IMR-90 (cell line): ENCODE measurements around the gene TANGO2. TPM values are rescaled to one million over a fixed set of nuclear protein-coding genes. Genes with fewer than 3 reads are reported as not detected.

Experiments
- ATAC-seq: fragments of 200-7000 bp; cut with Tn5 transposase; 2 replicates; pipeline ENCODE4 v1.9.1; 2020; ENCODE audit warnings: low read depth, mild to moderate bottlenecking, moderate library complexity
- BruUV-seq: library from RNA; stranded (reverse); fragments of 400-500 nt; replicated peaks from 2 replicates; lab custom pipeline; 2021; lab: Mats Ljungman, UMichigan
- CTCF ChIA-PET: fragments of 300-600 bp; formaldehyde crosslinking; extraction: SDS; loops from one replicate; lab custom pipeline; 2021; ENCODE audit warnings: antibody characterized with exemption; lab: Yijun Ruan, JAX
- POLR2A ChIA-PET: fragments of 300-600 bp; sonication (Branson Sonifier 250); formaldehyde crosslinking; loops from one replicate; lab custom pipeline; 2022; ENCODE audit warnings: antibody characterized with exemption; ENCODE audit not compliant: unreplicated experiment; lab: Charles Lee
- DNase-seq: peaks from one replicate; pipeline ENCODE4 v3.0.0; 2013
- H2AFZ ChIP-seq: replicated peaks from 2 replicates; pipeline ENCODE3; 2013; ENCODE audit warnings: low read length, mild to moderate bottlenecking; ENCODE audit not compliant: poor library complexity
- H2AK5ac ChIP-seq: 2 replicates; pipeline ENCODE4 v1.6.1; 2013; ENCODE audit warnings: low read depth, low read length, inconsistent platforms
- H2AK9ac ChIP-seq: replicated peaks from 2 replicates; pipeline ENCODE3; 2013; ENCODE audit warnings: mild to moderate bottlenecking, low read depth, low read length, moderate library complexity; ENCODE audit not compliant: poor library complexity
- H2BK120ac ChIP-seq: 2 replicates; pipeline ENCODE4 v1.6.1; 2013; ENCODE audit warnings: low read depth, low read length, inconsistent platforms
- H2BK15ac ChIP-seq: 3 replicates; pipeline ENCODE4 v1.6.1; 2013; ENCODE audit warnings: low read depth, low read length, inconsistent platforms
- H2BK20ac ChIP-seq: 2 replicates; pipeline ENCODE4 v1.6.1; 2013; ENCODE audit warnings: low read depth, mild to moderate bottlenecking, inconsistent platforms, low read length, moderate library complexity
- H2BK5ac ChIP-seq: 2 replicates; pipeline ENCODE4 v1.6.1; 2013; ENCODE audit warnings: mild to moderate bottlenecking, low read depth, low read length, inconsistent platforms; ENCODE audit not compliant: poor library complexity, severe bottlenecking
- H3K14ac ChIP-seq: replicated peaks from 2 replicates; pipeline ENCODE4 v1.6.1; 2013; ENCODE audit warnings: low read depth, low read length, inconsistent platforms
- H3K18ac ChIP-seq: 2 replicates; pipeline ENCODE4 v1.6.1; 2013; ENCODE audit warnings: low read depth, low read length, control low read depth
- H3K23ac ChIP-seq: 2 replicates; pipeline ENCODE4 v1.6.1; 2013; ENCODE audit warnings: low read depth, low read length, inconsistent platforms
- H3K27ac ChIP-seq: 2 replicates; pipeline ENCODE4 v1.5.1; 2013; ENCODE audit warnings: mild to moderate bottlenecking, control low read depth, low read length; ENCODE audit not compliant: insufficient read depth
- H3K27me3 ChIP-seq: 2 replicates; pipeline ENCODE4 v1.6.1; 2013; ENCODE audit warnings: low read length; ENCODE audit not compliant: control insufficient read depth, insufficient read depth
- H3K36me3 ChIP-seq: 2 replicates; pipeline ENCODE4 v1.6.1; 2013; ENCODE audit warnings: low read length, mixed read lengths; ENCODE audit not compliant: control insufficient read depth, insufficient read depth
- H3K4ac ChIP-seq: 2 replicates; pipeline ENCODE4 v1.6.1; 2013; ENCODE audit warnings: low read depth, low read length, inconsistent platforms
- H3K4me1 ChIP-seq: 2 replicates; pipeline ENCODE4 v1.6.1; 2013; ENCODE audit warnings: low read length, mixed read lengths; ENCODE audit not compliant: control insufficient read depth, insufficient read depth
- H3K4me2 ChIP-seq: 2 replicates; pipeline ENCODE4 v1.6.1; 2013; ENCODE audit warnings: low read depth, mild to moderate bottlenecking, control low read depth, low read length, moderate library complexity
- H3K4me3 ChIP-seq: 2 replicates; pipeline ENCODE4 v1.5.1; 2013; ENCODE audit warnings: low read depth, mild to moderate bottlenecking, control low read depth, low read length, moderate library complexity; ENCODE audit not compliant: insufficient read depth
- H3K56ac ChIP-seq: 2 replicates; pipeline ENCODE4 v1.6.1; 2013; ENCODE audit warnings: low read length, inconsistent platforms; ENCODE audit not compliant: insufficient read depth; ENCODE audit errors: extremely low read depth
- H3K79me1 ChIP-seq, 2 experiments: 2 replicates each; pipeline ENCODE4 v1.6.1; 2013; ENCODE audit warnings: low read length in 2 of 2, inconsistent platforms in 1 of 2, low read depth in 1 of 2
- H3K9ac ChIP-seq: 2 replicates; pipeline ENCODE4 v1.6.1; 2013; ENCODE audit warnings: low read depth, low read length, control low read depth
- H3K9me1 ChIP-seq: 2 replicates; pipeline ENCODE4 v1.6.1; 2013; ENCODE audit warnings: low read length, inconsistent platforms; ENCODE audit not compliant: insufficient read depth
- H3K9me3 ChIP-seq: 2 replicates; pipeline ENCODE4 v1.6.1; 2013; ENCODE audit warnings: low read length; ENCODE audit not compliant: control insufficient read depth, insufficient read depth
- H4K20me1 ChIP-seq: 2 replicates; pipeline ENCODE4 v1.6.1; 2013; ENCODE audit warnings: low read length, inconsistent platforms; ENCODE audit not compliant: insufficient read depth
- H4K5ac ChIP-seq: 2 replicates; pipeline ENCODE4 v1.6.1; 2013; ENCODE audit warnings: mild to moderate bottlenecking, low read depth, low read length, control low read depth
- H4K8ac ChIP-seq, 2 experiments: 2 replicates each; pipeline ENCODE4 v1.6.1; 2013; ENCODE audit warnings: low read depth in 2 of 2, low read length in 2 of 2, control low read depth in 1 of 2, inconsistent platforms in 1 of 2
- H4K91ac ChIP-seq: 2 replicates; pipeline ENCODE4 v1.6.1; 2013; ENCODE audit warnings: low read depth, low read length, inconsistent platforms; ENCODE audit not compliant: insufficient read depth
- CEBPB ChIP-seq: IDR thresholded peaks from 2 replicates; pipeline ENCODE4 v1.6.1; 2012; ENCODE audit warnings: low read depth, low read length, improper control_type of control experiment
- CHD1 ChIP-seq: IDR thresholded peaks from 2 replicates; pipeline ENCODE4 v1.6.1; 2012; ENCODE audit warnings: low read depth, low read length, improper control_type of control experiment
- FOS ChIP-seq: fragments of 150-350 bp; IDR thresholded peaks from 2 replicates; pipeline ENCODE4 v1.6.1; 2016; ENCODE audit warnings: low read depth, low read length
- MAFK ChIP-seq: IDR thresholded peaks from 2 replicates; pipeline ENCODE4 v1.6.1; 2012; ENCODE audit warnings: low read depth, low read length, improper control_type of control experiment
- NFE2L2 ChIP-seq: fragments of 150-350 bp; IDR thresholded peaks from 2 replicates; pipeline ENCODE4 v1.6.1; 2016; ENCODE audit warnings: low read depth, mild to moderate bottlenecking, low read length
- POLR2A ChIP-seq: IDR thresholded peaks from 2 replicates; pipeline ENCODE4 v1.6.1; 2012; ENCODE audit warnings: mild to moderate bottlenecking, low read depth, low read length
- RAD21 ChIP-seq: IDR thresholded peaks from 2 replicates; pipeline ENCODE4 v1.6.1; 2012; ENCODE audit warnings: low read length, improper control_type of control experiment
- RCOR1 ChIP-seq: IDR thresholded peaks from 2 replicates; pipeline ENCODE4 v1.6.1; 2012; ENCODE audit warnings: mild to moderate bottlenecking, low read length, improper control_type of control experiment; ENCODE audit not compliant: insufficient replicate concordance
- RFX5 ChIP-seq: IDR thresholded peaks from 2 replicates; pipeline ENCODE4 v1.8.0; 2012; ENCODE audit warnings: low read depth, mild to moderate bottlenecking, low read length, moderate library complexity
- WGBS, 2 experiments: methylation state at CpG; one replicate each; pipeline versions ENCODE4 v1.1.5 to v1.1.7; 2013; ENCODE audit warnings: missing lambda C conversion rate in 2 of 2; ENCODE audit not compliant: insufficient read length in 1 of 2; ENCODE audit errors: extremely low coverage in 2 of 2; 5-methylcytosine and 5-hydroxymethylcytosine counted together
- dilution Hi-C: fragments of 300-500 bp; cut with HindIII; formaldehyde crosslinking; loops from one replicate; pipeline ENCODE4 v1.14.3; 2018; ENCODE audit warnings: low sequenced_read_pairs; ENCODE audit not compliant: unreplicated experiment
- in situ Hi-C: fragments of 300-500 bp; cut with MboI; formaldehyde crosslinking; loops from 3 replicates; pipeline ENCODE4 v1.14.3; 2019; ENCODE audit warnings: low sequenced_read_pairs, inconsistent platforms, mixed read lengths
- intact Hi-C: fragments of 100-400 bp; cut with micrococcal nuclease; formaldehyde crosslinking; loops from 2 replicates; pipeline ENCODE4 v1.10.0; 2022
- polyA plus RNA-seq, 3 experiments: library from polyadenylated mRNA; depleted of rRNA; stranded (reverse); fragments of >200 nt; gene quantifications; 2 replicates each; pipeline ENCODE4 v1.2.3, GENCODE V29; 2012; ENCODE audit warnings: low replicate concordance in 1 of 3
- total RNA-seq: library from RNA; depleted of rRNA; stranded (reverse); fragments of >200 nt; gene quantifications from 2 replicates; pipeline ENCODE4 v1.2.3, GENCODE V29; 2012
- TF ChIP-seq, protein P1 (sequence below): fragments of 150-350 bp; IDR thresholded peaks from 2 replicates; pipeline ENCODE4 v1.6.1; 2016; ENCODE audit warnings: low read depth, mild to moderate bottlenecking, low read length, moderate library complexity, borderline replicate concordance
- TF ChIP-seq, protein P2 (sequence below): conservative IDR thresholded peaks from 2 replicates; pipeline ENCODE4 v1.5.1; 2012; ENCODE audit warnings: mild to moderate bottlenecking, low read depth, low read length, improper control_type of control experiment
- TF ChIP-seq, protein P3 (sequence below): fragments of 150-350 bp; IDR thresholded peaks from 2 replicates; pipeline ENCODE4 v1.6.1; 2017; ENCODE audit warnings: mild to moderate bottlenecking, antibody characterized with exemption, low read length, low read depth

Gene TANGO2
- total and polyA plus RNA-seq, 2 of the 4 experiments (the other 2 are of a cell fraction) = 45.1 to 75.1 TPM

DNA sequence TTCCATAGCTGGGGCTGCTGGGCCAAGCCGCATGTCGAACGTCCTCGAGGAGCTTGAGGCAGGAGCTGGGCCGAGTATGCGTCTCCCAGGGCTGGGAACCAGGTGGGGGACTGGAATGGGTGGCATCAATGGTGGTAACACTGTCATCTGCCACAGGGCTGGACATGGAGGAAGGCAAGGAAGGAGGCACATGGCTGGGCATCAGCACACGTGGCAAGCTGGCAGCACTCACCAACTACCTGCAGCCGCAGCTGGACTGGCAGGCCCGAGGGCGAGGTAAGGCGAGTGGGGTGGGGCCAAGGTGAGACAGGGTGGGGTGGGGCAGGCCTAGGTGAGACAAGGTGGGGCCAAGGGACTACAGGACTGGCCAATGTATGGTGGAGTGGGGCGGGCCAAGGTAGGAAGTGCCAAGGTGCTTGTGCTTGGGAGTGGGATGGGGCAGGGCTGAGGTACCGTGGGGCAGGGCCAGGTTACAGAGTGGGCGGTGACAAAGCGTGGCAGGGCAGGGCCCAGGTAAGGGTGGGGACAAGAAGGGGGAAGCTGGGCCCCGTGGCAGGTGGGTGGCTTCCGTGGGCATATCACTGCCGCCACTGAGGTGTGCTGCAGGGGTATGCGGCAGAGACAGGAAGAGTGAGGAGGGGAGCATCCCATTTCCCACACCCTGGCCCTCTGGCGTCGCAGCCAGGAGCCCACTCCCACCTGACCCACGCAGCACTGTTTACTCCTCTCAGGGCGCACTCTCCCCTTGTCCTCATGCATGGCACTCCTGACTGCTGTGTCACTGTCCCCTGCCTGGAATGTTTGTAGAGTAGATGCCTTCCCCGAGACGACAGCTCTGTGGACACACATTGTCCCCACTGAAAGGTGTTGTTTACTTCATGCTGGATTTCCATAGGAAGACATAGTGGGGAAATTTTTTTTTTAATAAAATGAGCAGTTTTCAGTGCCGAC, 31.7 kb downstream of the TANGO2 start:
- dilution Hi-C loops (no loop called here), intact Hi-C loops (no loop called here), in situ Hi-C loops (no loop called here)
- DNase-seq (no peak), ATAC-seq (no peak)
- Histone ChIP-seq H3K4ac (no peak overlapping the region), H4K5ac (no peak overlapping the region), H3K27me3 (no peaks in the 10 kb centered on the region), H3K14ac (no peak overlapping the region), H3K9ac (no peak overlapping the region), H3K4me3 (no peak overlapping the region), H3K36me3 (peaks cover 45% of the 10 kb centered on the region), H3K9me3 (no peaks in the 10 kb centered on the region), H2BK20ac (no peak overlapping the region), H4K8ac (no peak overlapping the region), H2AFZ (no peak overlapping the region), H2BK15ac (no peak overlapping the region), H3K4me2 (no peak overlapping the region), H3K9me1 (no peaks in the 10 kb centered on the region), H2AK9ac (no peak overlapping the region), H2BK5ac (no peak overlapping the region), H2AK5ac (no peak overlapping the region), H2BK120ac (no peak overlapping the region), H4K20me1 (no peaks in the 10 kb centered on the region), H3K79me1 (peaks cover 0 to 3% of the 10 kb centered on the region in 2 experiments; a peak in 1 of 4 replicates), H3K18ac (no peak overlapping the region), H3K23ac (no peak overlapping the region), H3K27ac (no peak overlapping the region), H4K91ac (no peak overlapping the region), H3K4me1 (no peaks in the 10 kb centered on the region), H3K56ac (no peak overlapping the region)
- WGBS, 2 experiments = 98% methylated on average over 7 of the region's 26 CpGs; no CpG with 5 or more reads in 1 of the 2 experiments
- BruUV-seq = no TSS peak
- TF ChIP-seq RAD21 (no peak), MAFK (no peak), RFX5 (no peak), POLR2A (no peak), RCOR1 (no peak), FOS (no peak), CEBPB (no peak), CHD1 (no peak), NFE2L2 (no peak)
- TF ChIP-seq, protein P1, sequence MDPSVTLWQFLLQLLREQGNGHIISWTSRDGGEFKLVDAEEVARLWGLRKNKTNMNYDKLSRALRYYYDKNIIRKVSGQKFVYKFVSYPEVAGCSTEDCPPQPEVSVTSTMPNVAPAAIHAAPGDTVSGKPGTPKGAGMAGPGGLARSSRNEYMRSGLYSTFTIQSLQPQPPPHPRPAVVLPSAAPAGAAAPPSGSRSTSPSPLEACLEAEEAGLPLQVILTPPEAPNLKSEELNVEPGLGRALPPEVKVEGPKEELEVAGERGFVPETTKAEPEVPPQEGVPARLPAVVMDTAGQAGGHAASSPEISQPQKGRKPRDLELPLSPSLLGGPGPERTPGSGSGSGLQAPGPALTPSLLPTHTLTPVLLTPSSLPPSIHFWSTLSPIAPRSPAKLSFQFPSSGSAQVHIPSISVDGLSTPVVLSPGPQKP = no peak
- TF ChIP-seq, protein P2, sequence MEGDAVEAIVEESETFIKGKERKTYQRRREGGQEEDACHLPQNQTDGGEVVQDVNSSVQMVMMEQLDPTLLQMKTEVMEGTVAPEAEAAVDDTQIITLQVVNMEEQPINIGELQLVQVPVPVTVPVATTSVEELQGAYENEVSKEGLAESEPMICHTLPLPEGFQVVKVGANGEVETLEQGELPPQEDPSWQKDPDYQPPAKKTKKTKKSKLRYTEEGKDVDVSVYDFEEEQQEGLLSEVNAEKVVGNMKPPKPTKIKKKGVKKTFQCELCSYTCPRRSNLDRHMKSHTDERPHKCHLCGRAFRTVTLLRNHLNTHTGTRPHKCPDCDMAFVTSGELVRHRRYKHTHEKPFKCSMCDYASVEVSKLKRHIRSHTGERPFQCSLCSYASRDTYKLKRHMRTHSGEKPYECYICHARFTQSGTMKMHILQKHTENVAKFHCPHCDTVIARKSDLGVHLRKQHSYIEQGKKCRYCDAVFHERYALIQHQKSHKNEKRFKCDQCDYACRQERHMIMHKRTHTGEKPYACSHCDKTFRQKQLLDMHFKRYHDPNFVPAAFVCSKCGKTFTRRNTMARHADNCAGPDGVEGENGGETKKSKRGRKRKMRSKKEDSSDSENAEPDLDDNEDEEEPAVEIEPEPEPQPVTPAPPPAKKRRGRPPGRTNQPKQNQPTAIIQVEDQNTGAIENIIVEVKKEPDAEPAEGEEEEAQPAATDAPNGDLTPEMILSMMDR = no peak
- TF ChIP-seq, protein P3, sequence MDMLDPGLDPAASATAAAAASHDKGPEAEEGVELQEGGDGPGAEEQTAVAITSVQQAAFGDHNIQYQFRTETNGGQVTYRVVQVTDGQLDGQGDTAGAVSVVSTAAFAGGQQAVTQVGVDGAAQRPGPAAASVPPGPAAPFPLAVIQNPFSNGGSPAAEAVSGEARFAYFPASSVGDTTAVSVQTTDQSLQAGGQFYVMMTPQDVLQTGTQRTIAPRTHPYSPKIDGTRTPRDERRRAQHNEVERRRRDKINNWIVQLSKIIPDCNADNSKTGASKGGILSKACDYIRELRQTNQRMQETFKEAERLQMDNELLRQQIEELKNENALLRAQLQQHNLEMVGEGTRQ = no peak
- POLR2A ChIA-PET = no interaction called here
- CTCF ChIA-PET = no interaction called here
